Coronary artery (tissue), 2 donors: ENCODE measurements around the gene TBL2.
"Not testable (repeated sequence)": the region's sequence is repeated elsewhere in the genome, so short reads cannot be mapped to it uniquely, and the experiment has no call there.

Source experiments
- DNase-seq: peaks from one replicate; pipeline ENCODE4 v3.0.0-alpha.2; 2017; ENCODE audit warnings: low spot score
- H3K27ac ChIP-seq, 2 donors: fragments of 200-600 bp; sonication (generic); one replicate each; pipeline ENCODE4 v1.5.1; 2016 to 2019
- H3K4me3 ChIP-seq: fragments of 200-600 bp; sonication (generic); 2 replicates; pipeline ENCODE4 v1.5.1; 2016; ENCODE audit warnings: mild to moderate bottlenecking, moderate library complexity
- TF ChIP-seq, protein P1 (sequence below): fragments of 200-600 bp; sonication (generic); IDR thresholded peaks from one replicate; pipeline ENCODE4 v1.5.1; 2019; ENCODE audit warnings: antibody characterized with exemption

The TBL2 gene

DNA sequence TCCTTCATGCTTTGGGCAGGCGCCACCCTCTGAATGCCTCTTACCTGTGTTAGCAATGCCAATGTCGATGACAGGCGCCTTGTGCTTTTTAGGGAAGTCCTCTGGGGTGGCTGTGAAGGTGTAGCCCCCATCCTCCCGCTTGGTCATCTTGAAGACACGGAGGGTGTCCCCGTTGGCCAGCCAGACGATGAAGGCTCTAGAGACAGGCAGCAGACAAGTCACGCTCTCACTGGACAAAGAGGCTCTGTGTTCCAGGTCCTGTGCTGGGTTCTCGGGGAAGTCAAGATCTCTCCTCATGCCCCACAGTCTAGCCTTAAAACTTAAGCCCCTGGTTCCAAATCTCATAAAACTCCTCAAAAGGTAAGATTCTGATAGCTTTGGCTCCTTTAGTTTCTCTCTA lies 5.1 kb downstream of the TBL2 start:
- TF ChIP-seq, protein P1, sequence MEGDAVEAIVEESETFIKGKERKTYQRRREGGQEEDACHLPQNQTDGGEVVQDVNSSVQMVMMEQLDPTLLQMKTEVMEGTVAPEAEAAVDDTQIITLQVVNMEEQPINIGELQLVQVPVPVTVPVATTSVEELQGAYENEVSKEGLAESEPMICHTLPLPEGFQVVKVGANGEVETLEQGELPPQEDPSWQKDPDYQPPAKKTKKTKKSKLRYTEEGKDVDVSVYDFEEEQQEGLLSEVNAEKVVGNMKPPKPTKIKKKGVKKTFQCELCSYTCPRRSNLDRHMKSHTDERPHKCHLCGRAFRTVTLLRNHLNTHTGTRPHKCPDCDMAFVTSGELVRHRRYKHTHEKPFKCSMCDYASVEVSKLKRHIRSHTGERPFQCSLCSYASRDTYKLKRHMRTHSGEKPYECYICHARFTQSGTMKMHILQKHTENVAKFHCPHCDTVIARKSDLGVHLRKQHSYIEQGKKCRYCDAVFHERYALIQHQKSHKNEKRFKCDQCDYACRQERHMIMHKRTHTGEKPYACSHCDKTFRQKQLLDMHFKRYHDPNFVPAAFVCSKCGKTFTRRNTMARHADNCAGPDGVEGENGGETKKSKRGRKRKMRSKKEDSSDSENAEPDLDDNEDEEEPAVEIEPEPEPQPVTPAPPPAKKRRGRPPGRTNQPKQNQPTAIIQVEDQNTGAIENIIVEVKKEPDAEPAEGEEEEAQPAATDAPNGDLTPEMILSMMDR, result no peak

DNA sequence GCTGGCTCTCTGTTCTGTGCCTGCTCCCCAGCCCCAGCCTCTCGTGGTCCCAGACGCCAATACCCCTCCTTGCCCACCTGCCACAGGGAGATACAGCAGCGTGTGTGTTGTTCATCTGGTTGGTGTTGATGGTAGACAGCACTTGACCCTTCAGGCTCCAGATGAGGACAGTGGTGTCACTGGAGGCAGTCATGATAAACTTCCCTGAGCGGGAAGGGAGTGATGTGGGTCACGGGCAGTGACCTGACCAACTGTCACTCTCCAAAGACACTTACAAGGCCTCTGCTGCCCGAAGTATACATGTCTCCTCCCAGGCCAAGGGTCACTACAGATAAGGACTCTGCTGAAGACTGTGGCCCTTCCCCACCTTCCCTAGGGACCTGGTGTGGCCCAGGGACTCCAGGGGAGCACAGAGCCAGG lies 5.6 kb downstream of the TBL2 start:
- TF ChIP-seq, protein P1, result no peak
- Histone ChIP-seq H3K27ac (no peak overlapping the region), H3K4me3 (no peak overlapping the region)
- DNase-seq, result no peak

More for the DNA sequence above, 5.1 kb downstream of the TBL2 start:
- Histone ChIP-seq H3K4me3 (no peak overlapping the region), H3K27ac (no peak overlapping the region)
- no peak for DNase-seq

DNA sequence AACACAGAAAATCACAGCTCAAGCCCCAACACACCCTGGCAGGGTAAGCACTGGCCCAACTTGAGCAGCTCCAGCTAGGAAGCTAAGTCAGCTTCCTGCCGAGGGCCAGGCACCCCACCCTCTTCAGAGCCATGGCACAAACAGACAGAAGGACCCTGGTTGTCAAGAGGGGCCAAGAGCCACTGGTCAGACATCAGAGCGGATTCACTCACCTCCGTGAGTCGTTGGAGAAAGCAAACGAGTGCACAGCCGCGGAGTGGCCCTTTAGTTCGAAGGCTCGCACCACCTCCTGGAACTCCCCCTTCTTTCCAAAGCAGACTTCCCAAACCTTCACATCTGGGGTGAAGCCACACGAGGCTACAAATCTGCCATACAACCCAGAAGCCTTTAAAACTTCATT lies 7.4 kb downstream of the TBL2 start:
- Histone ChIP-seq H3K27ac (no peak overlapping the region), H3K4me3 (no peak overlapping the region)
- DNase-seq, result no peak
- TF ChIP-seq, protein P1, result no peak

DNA sequence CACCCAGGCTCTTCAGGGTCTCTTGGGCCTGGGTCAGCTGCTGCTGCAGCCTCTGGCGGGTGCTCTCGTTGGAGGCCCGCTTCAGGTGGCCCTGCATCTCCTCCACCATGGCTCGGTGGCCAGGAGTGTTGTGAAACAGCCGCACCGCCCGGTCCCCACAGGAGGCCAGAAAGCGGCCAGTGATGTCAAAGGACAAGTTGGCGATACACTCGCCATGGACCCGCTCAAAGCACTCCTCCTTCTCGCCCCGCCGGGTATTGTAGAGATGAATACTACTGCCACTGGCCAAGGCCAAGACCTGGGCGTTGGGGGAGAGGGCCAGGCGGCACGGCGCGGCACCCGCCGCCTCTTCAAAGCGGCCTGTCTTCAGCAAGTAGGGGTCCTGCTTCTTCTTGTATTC lies 7.9 kb downstream of the TBL2 start:
- TF ChIP-seq, protein P1, result no peak
- Histone ChIP-seq H3K4me3 (no peak overlapping the region), H3K27ac (no peak overlapping the region)
- DNase-seq, result no peak

DNA sequence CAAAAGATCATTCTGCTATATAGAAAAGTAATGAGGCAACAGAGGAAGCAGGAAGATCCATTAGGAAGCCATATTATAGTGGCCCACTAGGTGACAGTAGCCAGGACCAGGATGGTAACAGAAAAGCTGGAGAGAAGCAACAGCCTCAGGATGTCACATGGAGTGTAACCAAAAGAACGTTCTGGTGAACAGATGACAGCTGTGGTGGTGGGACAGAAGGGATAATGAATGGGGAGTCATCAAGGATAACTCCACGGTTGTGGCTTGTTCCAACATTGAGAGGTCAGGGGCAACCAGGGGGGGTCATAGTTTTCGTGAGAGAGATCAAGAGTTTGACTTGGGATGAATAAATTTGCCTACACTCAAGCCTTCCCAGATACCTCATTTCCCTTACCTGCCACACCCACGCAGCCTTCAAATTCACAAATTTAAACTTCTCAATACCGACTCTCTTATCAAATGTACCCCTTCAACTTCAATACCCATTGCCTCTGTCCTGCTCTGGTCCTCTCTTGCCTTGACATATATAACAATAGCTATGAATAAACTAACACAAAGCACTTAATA lies 9.3 kb downstream of the TBL2 start:
- TF ChIP-seq, protein P1, result no peak
- no peak for DNase-seq
- H3K4me3 ChIP-seq, result no peak overlapping the region
- no peak overlapping the region for H3K27ac ChIP-seq

DNA sequence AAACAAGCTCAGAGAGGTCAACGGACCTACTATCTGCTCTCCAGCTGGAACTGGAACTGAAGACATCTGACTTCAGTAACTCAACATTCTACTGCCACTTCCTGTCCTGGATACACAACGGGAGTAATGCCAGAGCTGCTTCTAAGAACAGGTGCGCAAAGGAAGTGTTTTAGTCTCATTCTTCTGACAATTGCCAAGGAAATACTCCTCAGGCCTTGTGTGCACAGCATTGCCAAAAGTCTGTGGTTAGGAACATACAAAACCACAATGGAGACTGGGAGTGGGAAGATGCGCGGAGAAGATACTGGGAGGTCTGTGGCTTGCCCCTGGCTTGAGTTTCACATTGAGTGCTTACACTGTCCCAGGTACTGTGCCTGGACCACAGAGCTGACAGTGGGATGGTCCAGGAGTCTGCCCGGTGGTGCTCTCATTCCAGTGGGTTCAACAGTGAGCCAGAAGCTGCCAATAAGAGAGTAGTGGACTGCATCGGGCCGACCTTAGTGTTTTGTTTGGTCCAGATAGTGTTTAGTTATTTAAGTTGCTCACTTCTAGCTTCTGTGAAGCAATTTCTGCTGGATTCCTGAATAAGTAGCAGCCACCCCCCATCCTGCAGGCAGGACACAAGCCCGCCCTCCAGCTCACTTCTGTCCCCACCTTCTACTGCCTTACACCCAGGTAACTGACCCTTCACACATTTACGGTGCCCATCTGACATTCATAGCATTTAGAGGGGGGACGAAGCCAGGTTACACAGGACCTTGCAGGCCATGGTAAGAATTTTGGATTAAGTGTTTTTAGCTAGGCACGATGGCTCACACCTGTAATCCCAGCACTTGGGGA lies 10.3 kb downstream of the TBL2 start:
- TF ChIP-seq, protein P1, result no peak
- H3K4me3 ChIP-seq, result no peak overlapping the region
- DNase-seq, result no peak
- H3K27ac ChIP-seq, result no peak overlapping the region

DNA sequence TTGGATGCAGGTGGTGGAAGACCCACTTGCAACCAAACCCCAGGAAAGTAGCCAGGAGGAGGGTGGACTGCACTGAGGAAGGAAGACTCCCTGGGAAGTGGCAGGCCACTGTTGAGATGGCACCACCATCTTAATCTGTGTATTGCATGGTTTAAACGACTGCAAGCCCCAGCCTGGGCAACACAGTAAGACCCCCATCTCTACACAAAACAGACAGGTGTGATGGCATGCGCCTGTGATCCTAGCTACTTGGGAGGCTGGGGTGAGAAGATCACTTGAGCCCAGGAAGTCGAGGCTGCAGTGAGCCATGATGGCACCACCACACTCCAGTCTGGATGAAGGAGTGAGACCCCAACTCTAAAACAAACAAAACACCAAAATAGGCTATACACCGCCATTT lies 11.2 kb downstream of the TBL2 start:
- no peak overlapping the region for H3K27ac ChIP-seq
- no peak for DNase-seq
- no peak overlapping the region for H3K4me3 ChIP-seq
- TF ChIP-seq, protein P1, result no peak

DNA sequence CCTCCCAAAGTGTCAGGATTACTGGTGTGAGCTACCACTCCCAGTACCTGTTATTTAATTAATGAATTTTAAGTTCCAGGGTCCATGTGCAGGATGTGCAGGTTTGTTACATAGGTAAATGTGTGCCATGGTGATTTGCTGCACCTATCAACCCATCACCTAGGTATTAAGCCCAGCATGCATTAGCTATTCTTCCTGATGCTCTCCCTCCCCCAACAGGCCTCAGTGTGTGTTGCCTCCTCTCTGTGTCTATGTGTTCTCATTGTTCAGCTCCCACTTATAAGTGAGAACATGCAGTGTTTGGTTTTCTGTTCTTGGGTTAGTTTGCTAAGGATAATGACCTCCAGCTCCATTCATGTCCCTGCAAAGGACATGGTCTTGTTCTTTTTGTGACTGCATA lies 11.9 kb downstream of the TBL2 start:
- H3K27ac ChIP-seq, H3K4me3 ChIP-seq, DNase-seq: not testable (repeated sequence)
